ENCODE measurements around the gene ETFRF1. TPM values are rescaled to one million over a fixed set of nuclear protein-coding genes. Genes with fewer than 3 reads are reported as not detected.

ETFRF1 gene
- total RNA-seq, 1 experiment from 2014 or later, result 5.9 TPM

DNA sequence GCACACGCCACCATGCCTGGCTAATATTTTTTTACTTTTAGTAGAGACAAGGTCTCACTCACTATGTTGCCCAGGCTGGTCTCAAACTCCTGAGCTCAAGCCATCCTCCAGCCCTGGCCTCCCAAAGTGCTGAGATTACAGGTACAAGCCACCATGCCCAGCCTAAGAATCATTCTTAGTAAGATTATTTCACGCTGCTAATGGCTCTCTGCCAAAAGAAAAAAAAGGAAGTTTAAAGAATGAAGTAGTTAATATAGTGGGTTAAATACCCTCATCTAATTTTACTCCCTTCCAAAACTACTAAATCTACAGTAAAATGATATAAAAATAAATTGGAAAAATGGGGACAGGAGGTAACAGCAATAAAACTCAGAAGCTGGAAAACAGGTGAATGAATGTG is 2.6 kb downstream of the ETFRF1 start (continued):
- TF ChIP-seq, protein P1, sequence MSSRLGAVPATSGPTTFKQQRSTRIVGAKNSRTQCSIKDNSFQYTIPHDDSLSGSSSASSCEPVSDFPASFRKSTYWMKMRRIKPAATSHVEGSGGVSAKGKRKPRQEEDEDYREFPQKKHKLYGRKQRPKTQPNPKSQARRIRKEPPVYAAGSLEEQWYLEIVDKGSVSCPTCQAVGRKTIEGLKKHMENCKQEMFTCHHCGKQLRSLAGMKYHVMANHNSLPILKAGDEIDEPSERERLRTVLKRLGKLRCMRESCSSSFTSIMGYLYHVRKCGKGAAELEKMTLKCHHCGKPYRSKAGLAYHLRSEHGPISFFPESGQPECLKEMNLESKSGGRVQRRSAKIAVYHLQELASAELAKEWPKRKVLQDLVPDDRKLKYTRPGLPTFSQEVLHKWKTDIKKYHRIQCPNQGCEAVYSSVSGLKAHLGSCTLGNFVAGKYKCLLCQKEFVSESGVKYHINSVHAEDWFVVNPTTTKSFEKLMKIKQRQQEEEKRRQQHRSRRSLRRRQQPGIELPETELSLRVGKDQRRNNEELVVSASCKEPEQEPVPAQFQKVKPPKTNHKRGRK (CRISPR knock-in tag; IDR thresholded peaks at IDR 0.05; ENCODE audit: borderline replicate concordance), result no peak
- TF ChIP-seq FOXP1 (CRISPR knock-in tag; IDR thresholded peaks at IDR 0.05; ENCODE audit: borderline replicate concordance), result no peak

GRCh38 chr12:25200703-25201102 is 5.7 kb downstream of the ETFRF1 start:
- TF ChIP-seq FOXJ3 (CRISPR knock-in tag; IDR thresholded peaks at IDR 0.05; ENCODE audit: borderline replicate concordance) (no peak), TP53 (CRISPR knock-in tag; IDR thresholded peaks at IDR 0.05) (no peak), EMX1 (CRISPR knock-in tag; IDR thresholded peaks at IDR 0.05) (no peak), CBFB (CRISPR knock-in tag; IDR thresholded peaks at IDR 0.05; ENCODE audit: low read depth) (no peak), NFATC4 (CRISPR knock-in tag; IDR thresholded peaks at IDR 0.05) (no peak), ZMAT4 (CRISPR knock-in tag; IDR thresholded peaks at IDR 0.05) (no peak), CTCF (IDR thresholded peaks at IDR 0.05) (no peak), IRF2 (CRISPR knock-in tag; IDR thresholded peaks at IDR 0.05; ENCODE audit: borderline replicate concordance, low read depth) (no peak), FOXP1 (CRISPR knock-in tag; IDR thresholded peaks at IDR 0.05; ENCODE audit: borderline replicate concordance) (no peak)
- TF ChIP-seq, protein P2, sequence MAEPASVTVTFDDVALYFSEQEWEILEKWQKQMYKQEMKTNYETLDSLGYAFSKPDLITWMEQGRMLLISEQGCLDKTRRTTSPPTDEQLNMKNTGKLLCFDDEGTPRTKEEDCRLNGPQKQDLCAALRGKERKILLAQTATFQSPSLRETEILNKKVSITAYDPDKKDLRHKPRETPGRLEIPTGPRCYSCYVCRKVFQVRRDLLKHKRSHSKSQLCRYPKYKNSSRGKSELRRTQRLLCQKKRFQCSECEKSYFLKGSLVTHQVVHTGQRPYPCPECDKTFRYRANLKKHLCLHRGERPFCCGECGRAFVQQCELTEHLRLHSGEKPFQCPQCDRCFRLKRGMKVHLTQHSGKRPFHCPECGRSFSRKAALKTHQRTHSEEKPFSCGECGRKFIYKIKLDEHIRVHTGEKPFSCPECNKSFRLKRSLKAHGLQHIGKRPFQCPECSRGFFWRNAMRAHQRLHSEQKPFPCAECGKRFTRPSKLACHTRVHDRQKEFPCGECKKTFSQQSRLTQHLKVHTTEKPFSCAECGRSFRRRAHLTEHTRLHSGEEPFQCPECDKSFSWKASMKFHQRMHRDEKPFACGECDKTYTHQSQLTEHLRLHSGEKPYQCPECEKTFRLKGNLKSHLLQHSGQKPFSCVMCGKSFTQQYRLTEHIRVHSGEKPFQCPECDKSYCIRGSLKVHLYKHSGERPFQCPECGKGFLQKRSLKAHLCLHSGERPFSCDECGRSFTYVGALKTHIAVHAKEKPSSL (CRISPR knock-in tag; conservative IDR thresholded peaks at IDR 0.05), result no peak
- TF ChIP-seq, protein P3, sequence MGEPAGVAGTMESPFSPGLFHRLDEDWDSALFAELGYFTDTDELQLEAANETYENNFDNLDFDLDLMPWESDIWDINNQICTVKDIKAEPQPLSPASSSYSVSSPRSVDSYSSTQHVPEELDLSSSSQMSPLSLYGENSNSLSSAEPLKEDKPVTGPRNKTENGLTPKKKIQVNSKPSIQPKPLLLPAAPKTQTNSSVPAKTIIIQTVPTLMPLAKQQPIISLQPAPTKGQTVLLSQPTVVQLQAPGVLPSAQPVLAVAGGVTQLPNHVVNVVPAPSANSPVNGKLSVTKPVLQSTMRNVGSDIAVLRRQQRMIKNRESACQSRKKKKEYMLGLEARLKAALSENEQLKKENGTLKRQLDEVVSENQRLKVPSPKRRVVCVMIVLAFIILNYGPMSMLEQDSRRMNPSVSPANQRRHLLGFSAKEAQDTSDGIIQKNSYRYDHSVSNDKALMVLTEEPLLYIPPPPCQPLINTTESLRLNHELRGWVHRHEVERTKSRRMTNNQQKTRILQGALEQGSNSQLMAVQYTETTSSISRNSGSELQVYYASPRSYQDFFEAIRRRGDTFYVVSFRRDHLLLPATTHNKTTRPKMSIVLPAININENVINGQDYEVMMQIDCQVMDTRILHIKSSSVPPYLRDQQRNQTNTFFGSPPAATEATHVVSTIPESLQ (CRISPR knock-in tag; IDR thresholded peaks at IDR 0.05), result no peak
- DNase-seq (ENCODE audit: low spot score) (no peak), ATAC-seq (no peak)
- no peaks in the 10 kb centered on the region for H3K27me3 Mint-ChIP-seq (ENCODE audit: low read depth)
- H3K36me3 Mint-ChIP-seq, result no peaks in the 10 kb centered on the region
- ChIA-PET POLR2A (no interaction called here), CTCF (no interaction called here)
- H3K4me3 Mint-ChIP-seq, result no peak overlapping the region
- peak overlapping the region; percentile 29; the same call in 1 of the 2 replicates for H3K27ac Mint-ChIP-seq
- no peaks in the 10 kb centered on the region for H3K9me3 Mint-ChIP-seq
- peaks cover 7% of the 10 kb centered on the region for H3K4me1 Mint-ChIP-seq

DNA sequence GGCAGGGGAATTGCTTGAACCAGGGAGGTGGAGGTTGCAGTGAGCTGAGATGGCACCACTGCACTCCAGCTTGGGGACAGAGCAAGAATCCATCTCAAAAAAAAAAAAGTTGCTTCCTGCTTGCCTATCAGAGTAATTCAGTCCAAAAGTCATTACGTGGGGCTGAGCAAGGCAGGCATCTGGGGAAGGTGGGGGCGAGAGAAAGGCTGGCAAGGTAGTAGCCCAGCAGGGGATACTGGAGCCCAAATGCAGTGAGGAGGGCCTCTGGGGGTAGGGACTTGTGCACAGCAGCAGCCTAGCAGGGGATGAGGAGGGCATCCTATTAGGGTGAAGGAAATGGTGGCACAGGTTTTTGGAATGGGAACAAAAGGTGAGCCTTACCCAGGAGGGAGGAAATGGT is 7.1 kb downstream of the ETFRF1 start:
- ATAC-seq, result peak; percentile 28; the same call in 1 of the 2 replicates
- DNase-seq (ENCODE audit: low spot score), result no peak
- H3K4me3 Mint-ChIP-seq, result no peak overlapping the region
- H3K27me3 Mint-ChIP-seq (ENCODE audit: low read depth), result no peaks in the 10 kb centered on the region
- no peaks in the 10 kb centered on the region for H3K9me3 Mint-ChIP-seq
- no peaks in the 10 kb centered on the region for H3K4me1 Mint-ChIP-seq
- H3K27ac Mint-ChIP-seq, result no peak overlapping the region
- ChIA-PET CTCF (no interaction called here), POLR2A (no interaction called here)
- peaks cover 3% of the 10 kb centered on the region; the same call in 1 of the 2 replicates for H3K36me3 Mint-ChIP-seq
- no peak for TF ChIP-seq PRRX2 (CRISPR knock-in tag; IDR thresholded peaks at IDR 0.05)
- TF ChIP-seq, protein P4, sequence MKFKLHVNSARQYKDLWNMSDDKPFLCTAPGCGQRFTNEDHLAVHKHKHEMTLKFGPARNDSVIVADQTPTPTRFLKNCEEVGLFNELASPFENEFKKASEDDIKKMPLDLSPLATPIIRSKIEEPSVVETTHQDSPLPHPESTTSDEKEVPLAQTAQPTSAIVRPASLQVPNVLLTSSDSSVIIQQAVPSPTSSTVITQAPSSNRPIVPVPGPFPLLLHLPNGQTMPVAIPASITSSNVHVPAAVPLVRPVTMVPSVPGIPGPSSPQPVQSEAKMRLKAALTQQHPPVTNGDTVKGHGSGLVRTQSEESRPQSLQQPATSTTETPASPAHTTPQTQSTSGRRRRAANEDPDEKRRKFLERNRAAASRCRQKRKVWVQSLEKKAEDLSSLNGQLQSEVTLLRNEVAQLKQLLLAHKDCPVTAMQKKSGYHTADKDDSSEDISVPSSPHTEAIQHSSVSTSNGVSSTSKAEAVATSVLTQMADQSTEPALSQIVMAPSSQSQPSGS (CRISPR knock-in tag; IDR thresholded peaks at IDR 0.05; ENCODE audit: borderline replicate concordance, low read depth), result no peak
- TF ChIP-seq ZNF671 (CRISPR knock-in tag; IDR thresholded peaks at IDR 0.05), result no peak
- TF ChIP-seq HMGXB4 (CRISPR knock-in tag; IDR thresholded peaks at IDR 0.05), result no peak
- no peak for TF ChIP-seq E2F1 (CRISPR knock-in tag; IDR thresholded peaks at IDR 0.05)
- no peak for TF ChIP-seq MYBL2 (CRISPR knock-in tag; IDR thresholded peaks at IDR 0.05)
- no peak for TF ChIP-seq ETV6 (CRISPR knock-in tag; IDR thresholded peaks at IDR 0.05)
- TF ChIP-seq ZNF263 (CRISPR knock-in tag; IDR thresholded peaks at IDR 0.05; ENCODE audit: low read depth), result no peak
